DMS53 treated with DMSO at 0.1 percent for 48 hours (cell line): ENCODE data around the gene IKBKE.

Experiments used
- DNase-seq: peaks from one replicate; lab custom pipeline; 2025; ENCODE audit not compliant: unreplicated experiment; lab: John Stamatoyannopoulos, UW

The IKBKE gene

DNA sequence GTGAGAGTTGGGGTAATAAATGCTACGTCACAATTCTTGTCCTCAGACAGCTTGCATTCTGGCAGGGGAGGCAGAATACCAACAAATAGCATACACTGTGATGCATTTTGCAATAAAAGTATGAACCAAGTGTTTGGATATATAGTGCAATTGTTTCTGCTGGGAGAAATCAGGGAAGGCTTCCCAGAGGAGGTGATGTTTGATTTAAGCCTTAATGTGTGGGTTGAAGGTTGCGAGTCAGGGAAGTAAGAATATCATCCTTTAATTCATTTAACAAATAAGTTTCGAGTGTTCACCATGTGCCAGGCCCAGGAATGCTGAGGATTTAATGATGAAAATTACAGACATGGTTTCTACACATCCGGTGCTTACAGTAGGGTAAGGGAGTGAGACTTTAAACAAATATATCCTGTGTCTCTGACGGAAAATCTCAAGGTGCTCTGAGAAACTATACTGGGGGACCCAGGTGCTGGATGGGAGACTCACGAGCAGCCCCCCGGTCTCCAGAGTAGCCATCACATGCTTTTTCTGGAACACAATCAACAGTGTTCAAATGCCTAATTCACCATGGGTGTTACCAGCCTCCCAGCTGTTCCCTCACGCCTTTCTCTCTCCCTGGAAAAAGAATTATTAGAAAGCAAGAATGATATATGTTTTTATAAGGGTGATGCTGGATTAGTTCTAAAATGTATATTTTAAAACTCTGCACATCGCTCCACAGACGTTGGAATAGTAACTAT, 68.8 kb downstream of the IKBKE start:
- no peak for DNase-seq

DNA sequence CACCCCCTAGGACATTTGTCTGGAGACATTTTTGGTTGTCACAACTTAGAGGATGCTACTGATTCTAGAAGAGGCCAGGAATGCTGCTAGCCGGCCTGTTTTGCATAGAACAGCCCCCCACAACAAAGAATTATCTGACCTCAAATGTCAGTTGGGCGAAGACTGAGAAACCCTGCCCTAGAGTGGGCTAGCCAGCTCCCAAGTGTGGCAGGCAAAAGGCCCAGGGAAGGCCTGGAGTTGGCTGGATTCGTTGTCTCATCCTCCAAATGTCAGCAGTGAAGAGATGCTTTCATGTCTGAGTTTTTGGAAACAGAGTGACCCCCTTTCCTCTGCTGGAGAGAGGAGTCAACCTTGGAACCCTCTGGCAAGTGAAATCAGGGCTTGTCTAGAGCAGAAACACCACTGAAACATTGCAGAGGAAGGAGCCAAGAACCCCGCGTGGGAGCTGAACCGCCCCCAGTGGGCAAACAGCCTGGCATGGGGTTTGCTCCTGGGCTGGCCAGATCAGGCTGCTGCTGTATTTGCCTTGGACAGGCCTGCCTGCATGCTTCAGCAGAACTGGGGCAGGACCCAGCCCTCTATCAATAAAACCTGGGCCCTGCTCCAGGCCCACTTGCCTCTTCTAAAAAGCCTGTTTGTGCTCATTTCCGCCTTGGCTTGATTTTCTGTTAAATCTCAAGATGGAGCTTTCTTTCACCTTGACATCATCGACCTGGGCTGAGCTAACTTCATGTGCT, 69.9 kb downstream of the IKBKE start:
- no peak for DNase-seq

DNA sequence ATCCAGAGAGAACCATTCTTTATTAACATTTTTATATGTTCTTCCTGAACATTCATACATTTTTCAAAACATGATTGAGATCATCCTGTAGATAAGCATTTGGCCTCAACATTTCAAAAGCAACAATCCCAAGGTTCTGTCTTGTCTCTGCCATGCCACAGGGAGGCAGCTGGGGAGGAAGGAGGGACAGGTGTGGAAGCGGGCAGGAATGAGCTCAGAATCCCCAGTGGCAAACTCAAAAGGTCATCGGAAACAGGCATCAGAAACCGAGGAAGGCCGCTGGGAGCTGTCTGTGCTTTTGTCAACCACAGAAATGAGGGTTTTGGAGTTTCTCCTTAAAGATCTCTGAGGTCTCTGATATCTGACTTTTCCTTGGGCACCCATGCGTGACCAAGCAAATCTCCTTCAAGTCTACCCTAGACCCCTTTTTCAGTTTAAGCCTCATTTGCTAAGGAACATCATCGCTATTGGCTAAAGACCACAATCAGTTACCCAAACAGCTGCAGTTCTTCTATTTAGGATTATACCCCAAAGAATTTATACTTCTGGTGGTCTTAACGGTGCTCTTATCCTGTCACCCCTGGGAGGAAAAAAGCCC, 71.1 kb downstream of the IKBKE start:
- DNase-seq = no peak

DNA sequence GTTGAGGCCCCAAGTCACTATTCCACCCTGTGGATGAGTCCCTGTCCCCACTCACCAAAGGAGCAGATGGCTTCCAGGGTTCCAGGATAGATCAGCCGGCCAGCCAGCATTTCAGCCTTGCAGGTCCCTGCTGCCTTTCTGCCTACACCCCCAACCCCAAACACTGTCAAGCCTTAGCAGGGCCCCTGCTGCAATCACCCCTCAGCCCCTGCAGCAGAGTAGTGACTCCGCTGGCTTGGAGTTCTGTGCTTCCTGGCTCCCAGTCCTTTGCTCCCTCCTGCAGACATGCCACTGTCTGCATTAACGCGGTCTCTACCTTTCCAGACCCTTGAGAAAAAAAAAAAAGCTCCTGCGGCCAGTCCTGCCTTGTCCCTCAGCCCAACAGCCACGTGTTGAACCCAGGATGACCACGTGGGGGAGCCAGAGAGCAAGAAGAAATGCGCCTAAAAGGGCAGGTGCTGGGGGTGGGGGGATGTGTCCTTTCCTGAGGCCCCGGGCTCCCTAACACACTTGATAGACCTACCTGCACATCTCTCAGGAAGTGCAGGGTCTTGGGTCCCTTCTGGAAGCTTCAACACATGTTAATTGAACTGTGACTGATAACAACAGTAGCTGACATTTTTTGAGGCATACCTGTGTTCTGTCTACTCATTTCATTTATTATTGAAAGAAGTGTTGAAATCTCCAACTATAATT, 74.4 kb downstream of the IKBKE start:
- DNase-seq = peak; percentile 80

DNA sequence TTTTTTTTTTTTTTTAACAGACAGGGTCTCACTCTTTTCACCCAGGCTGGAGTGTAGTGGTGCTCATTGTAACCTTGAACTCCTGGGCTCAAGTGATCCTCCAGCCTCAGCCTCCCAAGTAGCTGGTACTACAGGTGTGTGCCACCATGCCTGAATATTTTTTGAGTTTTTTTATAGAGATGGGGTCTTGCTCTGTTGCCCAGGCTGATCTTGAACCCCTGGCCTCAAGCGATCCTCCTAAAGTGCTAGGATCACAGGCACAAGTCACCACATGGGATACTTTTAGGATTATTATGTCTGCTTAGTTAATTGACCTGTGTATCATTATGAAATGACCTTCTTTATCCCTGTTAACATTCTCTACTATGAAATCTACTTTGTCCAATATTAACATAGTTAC, 75.1 kb downstream of the IKBKE start:
- DNase-seq = no peak
